Iris pigment epithelial cell (primary cell): ENCODE measurements around the gene HOXD4.

Experiments used
- DNase-seq: peaks from one replicate; pipeline ENCODE4 v3.0.0-alpha.2; 2011; ENCODE audit warnings: low read depth

The HOXD4 gene

GRCh38 chr2:176187899-176188773, 36.8 kb downstream of the HOXD4 start, which contains the start of gene HOXD1:
Gene HOXD1 (plus strand): TSS chr2:176188668. CDS start chr2:176188802, 134 bp downstream.
- DNase-seq = no peak

- DNase-seq = no peak
These were observed 37.7 kb downstream of the HOXD4 start for GRCh38 chr2:176188774-176189680.

GRCh38 chr2:176189681-176190641, 38.6 kb downstream of the HOXD4 start:
- DNase-seq = no peak

- no peak for DNase-seq
These were observed 41.0 kb downstream of the HOXD4 start for GRCh38 chr2:176192351-176192750.

- no peak for DNase-seq
These were observed 41.7 kb downstream of the HOXD4 start for GRCh38 chr2:176193048-176193447.

- DNase-seq = no peak
These were observed 48.6 kb downstream of the HOXD4 start for GRCh38 chr2:176199902-176200301.

- DNase-seq = no peak
These were observed 49.6 kb downstream of the HOXD4 start for GRCh38 chr2:176200971-176201370.

GRCh38 chr2:176202491-176202890, 51.1 kb downstream of the HOXD4 start:
- DNase-seq = no peak
